Jurkat, Clone E6-1 (cell line): Measurements from ENCODE around the gene TBC1D24.

Experiments used
- DNase-seq: peaks from one replicate; pipeline ENCODE4 v3.0.0-alpha.2; 2011; ENCODE audit warnings: low read depth, low spot score
- H3K4me3 ChIP-seq: 2 replicates; pipeline ENCODE4 v1.5.1; 2011; ENCODE audit warnings: mild to moderate bottlenecking, low read length, control low read depth, moderate library complexity

The TBC1D24 gene

GRCh38 chr16:2466667-2467527 is 8.0 kb upstream of the TBC1D24 start:
- no peak overlapping the region for H3K4me3 ChIP-seq
- no peak for DNase-seq

DNA sequence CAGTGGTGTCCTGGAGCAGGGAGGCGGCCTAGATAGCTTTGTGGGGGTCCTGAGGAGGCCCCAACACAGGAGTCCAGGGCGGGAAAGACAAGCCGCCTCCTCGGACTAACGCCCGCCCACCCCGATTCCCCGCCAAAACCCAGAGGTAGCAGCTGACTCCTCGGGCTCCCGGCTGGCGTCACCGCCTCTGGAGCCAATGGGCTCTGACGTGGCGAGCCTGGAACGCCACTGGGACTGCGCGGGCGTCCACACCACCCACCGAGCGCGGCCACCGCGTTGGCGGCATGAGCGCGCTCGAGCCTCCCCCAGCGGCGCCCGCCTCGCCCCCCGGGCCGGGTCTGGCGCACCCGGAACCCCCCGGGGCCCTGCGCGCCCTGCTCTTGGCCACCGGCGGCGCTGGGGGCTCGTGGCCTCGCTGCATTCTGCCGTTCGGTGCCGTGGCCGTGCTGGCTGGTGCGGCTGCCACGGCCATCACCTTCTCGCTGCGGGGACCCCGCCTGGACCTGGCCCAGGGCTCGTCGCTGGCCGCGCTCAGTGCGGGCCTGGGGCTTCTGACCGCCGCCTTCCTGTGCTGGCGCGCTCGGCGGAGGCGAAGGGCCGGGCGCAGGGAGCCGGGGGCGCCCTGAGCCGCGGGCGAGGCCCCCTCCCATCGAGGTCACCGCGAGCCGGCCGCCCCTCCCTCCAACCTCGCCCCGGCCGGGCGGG is 7.2 kb upstream of the TBC1D24 start:
- DNase-seq = no peak
- no peak overlapping the region for H3K4me3 ChIP-seq

DNA sequence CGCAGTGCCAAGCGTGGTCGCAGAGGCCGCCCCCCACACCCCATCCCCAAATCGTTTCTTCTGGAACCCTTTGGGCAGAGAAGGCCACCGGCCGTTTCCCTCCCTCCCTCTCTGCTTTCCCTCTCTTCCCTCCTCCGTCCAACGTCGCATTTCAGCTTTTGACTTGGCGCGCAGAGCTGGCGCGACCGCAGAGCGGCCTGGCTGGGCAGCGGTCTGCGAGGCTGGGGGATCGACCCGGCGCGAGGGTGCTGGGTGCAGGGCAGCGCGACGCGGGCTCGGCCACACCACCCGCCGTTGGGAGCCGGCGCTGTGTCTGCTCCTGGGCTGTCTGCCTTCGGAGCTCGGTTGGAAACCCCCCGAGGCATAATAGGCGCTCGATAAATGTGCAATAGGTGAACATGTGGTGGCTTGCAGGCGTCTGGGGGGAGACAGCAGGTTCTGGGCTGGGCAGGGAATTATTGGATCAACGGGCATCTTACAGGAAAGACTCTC is 6.6 kb upstream of the TBC1D24 start:
- no peak for DNase-seq
- no peak overlapping the region for H3K4me3 ChIP-seq

- no peak for DNase-seq
- H3K4me3 ChIP-seq = no peak overlapping the region
These were observed 6.1 kb upstream of the TBC1D24 start for GRCh38 chr16:2468725-2469398.

DNA sequence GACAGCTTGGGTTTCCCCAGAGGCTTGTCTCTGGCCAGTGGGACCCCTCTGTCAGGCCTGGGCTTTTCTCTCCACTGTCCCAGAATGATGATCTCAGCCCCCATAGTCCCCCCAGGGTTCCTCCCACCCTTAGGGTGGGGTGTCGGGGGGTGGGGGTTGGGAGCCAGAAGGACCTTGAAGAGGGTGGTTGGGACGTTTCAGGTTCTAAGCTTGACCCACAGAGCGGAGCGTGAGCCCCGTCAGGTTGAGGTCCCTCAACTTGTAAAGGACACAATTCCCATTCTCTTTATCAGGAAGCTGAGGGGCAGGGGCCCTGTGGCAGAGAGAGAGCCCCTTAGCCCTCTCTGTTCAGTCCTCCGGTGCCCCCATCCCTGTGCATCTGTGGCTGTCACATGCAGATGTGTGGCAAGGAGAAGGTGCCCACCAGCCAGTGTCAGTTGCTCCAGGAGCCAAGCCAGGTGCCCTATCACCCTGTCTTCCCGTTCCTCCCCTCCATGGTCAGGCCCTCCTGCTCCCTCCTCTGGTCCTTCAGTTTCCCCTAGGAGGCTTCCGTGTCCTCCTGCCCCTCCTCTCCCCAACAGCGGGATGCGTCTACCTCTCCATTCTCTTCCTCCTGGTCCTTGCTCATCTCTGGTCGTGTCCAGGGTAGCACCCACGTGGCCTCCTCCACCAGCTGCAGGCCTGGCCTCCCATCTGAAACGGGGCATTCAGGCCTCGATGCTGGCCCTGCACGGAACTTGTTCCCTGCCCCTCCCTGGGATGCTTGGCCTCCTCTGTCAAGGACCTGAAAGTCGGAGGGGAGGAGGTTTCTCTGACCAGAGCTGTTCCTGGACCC is 5.3 kb upstream of the TBC1D24 start:
- DNase-seq = no peak
- no peak overlapping the region for H3K4me3 ChIP-seq

DNA sequence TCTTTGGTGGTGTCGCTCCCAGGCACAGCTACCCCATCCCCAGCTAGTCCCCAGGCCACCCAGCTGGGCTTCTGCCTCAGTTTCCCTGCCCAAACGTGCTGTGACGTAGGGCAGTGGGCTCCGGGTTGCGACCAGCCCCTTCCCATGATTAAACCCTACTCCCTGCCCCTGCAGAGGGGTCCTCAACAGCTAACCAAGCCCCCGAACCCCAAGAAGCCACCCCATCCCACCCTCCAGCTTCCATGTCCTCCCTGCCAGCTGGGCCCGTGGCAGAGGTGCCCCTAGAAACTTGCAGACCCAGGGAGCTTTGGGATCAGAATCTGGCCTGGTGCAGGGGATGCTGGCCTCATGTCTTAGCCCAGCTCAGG is 4.7 kb upstream of the TBC1D24 start:
- H3K4me3 ChIP-seq = no peak overlapping the region
- no peak for DNase-seq

- DNase-seq = no peak
- H3K4me3 ChIP-seq = no peak overlapping the region
These were observed 4.3 kb upstream of the TBC1D24 start for GRCh38 chr16:2470603-2471015.

DNA sequence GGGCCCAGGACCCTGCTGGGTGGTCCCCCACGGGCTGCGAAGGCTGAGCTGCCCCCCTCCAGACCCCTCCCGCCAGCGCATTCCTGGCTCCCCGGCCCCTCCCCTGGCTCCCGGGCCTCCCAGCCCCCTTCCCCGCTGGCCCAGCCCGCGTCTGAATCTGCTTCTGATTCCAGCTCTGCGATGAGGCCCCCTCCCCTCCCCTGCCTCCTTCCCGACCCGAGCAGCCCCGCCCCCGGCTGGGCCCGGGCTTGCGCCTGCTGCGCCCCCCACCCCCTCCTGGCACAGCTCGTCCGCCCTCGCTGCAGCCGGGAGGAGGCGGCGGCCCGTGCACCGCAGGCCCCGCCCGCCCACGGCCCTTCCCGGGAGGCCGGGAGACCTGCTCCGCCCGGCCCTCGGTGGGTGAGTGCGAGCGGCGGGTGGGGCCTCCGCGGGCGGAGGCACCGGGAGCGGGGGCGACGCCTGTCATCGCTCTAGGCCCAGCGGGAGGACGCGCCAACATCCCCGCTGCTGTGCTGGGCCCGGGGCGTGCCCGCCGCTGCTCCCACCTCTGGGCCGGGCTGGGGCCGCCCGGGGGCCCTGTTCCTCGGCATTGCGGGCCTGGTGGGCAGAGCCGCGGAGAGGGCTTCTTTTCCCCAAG is 3.8 kb upstream of the TBC1D24 start, which contains the start of gene NTN3:
TSS of gene NTN3 (plus strand) at position 282 of the 637 bp plus-strand sequence. CDS start 405 bp downstream, outside the sequence.
- DNase-seq = no peak
- no peak within 1 kb of the TSS for H3K4me3 ChIP-seq

DNA sequence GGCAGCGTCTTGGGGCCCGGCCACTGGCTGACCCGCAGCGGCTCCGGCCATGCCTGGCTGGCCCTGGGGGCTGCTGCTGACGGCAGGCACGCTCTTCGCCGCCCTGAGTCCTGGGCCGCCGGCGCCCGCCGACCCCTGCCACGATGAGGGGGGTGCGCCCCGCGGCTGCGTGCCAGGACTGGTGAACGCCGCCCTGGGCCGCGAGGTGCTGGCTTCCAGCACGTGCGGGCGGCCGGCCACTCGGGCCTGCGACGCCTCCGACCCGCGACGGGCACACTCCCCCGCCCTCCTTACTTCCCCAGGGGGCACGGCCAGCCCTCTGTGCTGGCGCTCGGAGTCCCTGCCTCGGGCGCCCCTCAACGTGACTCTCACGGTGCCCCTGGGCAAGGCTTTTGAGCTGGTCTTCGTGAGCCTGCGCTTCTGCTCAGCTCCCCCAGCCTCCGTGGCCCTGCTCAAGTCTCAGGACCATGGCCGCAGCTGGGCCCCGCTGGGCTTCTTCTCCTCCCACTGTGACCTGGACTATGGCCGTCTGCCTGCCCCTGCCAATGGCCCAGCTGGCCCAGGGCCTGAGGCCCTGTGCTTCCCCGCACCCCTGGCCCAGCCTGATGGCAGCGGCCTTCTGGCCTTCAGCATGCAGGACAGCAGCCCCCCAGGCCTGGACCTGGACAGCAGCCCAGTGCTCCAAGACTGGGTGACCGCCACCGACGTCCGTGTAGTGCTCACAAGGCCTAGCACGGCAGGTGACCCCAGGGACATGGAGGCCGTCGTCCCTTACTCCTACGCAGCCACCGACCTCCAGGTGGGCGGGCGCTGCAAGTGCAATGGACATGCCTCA is 3.1 kb upstream of the TBC1D24 start:
- DNase-seq = no peak
- H3K4me3 ChIP-seq = no peak overlapping the region

GRCh38 chr16:2472488-2472864 is 2.5 kb upstream of the TBC1D24 start:
- no peak for DNase-seq
- no peak overlapping the region for H3K4me3 ChIP-seq

DNA sequence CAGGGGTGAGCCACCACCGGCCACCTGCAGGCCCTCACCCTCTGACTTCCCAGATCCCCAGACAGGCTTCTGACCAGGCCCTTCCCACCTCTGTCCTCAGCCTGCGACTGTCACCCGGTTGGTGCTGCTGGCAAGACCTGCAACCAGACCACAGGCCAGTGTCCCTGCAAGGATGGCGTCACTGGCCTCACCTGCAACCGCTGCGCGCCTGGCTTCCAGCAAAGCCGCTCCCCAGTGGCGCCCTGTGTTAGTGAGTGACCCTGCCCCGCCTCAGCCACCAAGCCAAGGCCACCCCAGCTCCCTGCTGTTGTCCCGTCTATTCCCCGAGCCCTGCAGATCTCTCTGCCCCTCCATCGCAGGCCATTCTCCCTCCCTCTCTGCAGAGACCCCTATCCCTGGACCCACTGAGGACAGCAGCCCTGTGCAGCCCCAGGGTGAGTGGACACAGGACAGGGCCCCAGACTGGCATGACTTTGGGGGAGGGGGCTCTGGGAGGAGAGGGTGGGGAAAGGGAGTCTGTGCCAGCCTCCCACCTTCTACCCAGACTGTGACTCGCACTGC is 2.0 kb upstream of the TBC1D24 start:
- no peak overlapping the region for H3K4me3 ChIP-seq
- no peak for DNase-seq

DNA sequence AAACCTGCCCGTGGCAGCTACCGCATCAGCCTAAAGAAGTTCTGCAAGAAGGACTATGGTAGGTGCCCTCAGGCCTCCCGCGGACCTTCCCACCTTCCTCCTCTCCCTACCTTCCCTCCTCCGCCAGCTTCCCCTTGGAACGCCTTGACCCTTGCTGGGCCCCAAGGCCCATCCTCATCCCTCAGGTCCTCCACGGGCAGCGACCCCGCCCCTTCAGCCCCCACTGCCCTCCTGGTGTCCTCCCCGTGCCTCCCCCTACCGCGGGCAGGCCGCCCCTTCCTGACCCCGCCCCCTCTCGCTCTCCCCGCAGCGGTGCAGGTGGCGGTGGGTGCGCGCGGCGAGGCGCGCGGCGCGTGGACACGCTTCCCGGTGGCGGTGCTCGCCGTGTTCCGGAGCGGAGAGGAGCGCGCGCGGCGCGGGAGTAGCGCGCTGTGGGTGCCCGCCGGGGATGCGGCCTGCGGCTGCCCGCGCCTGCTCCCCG is 1.4 kb upstream of the TBC1D24 start:
- no peak for DNase-seq
- peak overlapping the region; percentile 21 for H3K4me3 ChIP-seq

GRCh38 chr16:2473999-2474876 is 689 bp upstream of the TBC1D24 start:
- peak overlapping the region; percentile 71 for H3K4me3 ChIP-seq
- DNase-seq = no peak

GRCh38 chr16:2475413-2476344 is 752 bp downstream of the TBC1D24 start:
- peak overlapping the region; percentile 56 for H3K4me3 ChIP-seq
- DNase-seq = no peak

DNA sequence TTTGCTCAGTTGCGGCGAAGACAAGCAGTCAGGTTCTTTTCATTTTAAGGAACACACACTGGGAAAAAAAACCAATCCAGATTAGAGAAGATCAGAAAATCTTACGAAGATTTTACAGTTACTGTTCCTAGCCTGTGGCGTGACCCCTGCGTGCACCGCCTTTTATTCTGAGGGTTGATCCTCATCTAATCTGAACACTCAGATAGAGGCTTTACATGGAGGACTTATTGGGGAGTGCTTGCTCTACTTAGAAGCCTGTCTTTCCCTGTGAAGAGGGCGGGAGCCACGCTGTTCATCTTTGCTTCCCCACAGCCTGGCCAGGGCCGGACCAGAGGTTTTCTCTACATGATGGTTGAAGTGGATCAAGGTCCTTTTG is 1.4 kb downstream of the TBC1D24 start:
- no peak overlapping the region for H3K4me3 ChIP-seq

More for the DNA sequence above, 1.4 kb downstream of the TBC1D24 start:
- no peak for DNase-seq
